GM12864 (cell line): ENCODE measurements around the gene TSBP1.

Experiments
- DNase-seq: peaks from one replicate; pipeline ENCODE4 v3.0.0-alpha.2; 2011; ENCODE audit warnings: low read depth
- H3K4me3 ChIP-seq: 2 replicates; pipeline ENCODE4 v1.5.1; 2011; ENCODE audit warnings: mild to moderate bottlenecking, low read depth, low read length, control low read depth
- CTCF ChIP-seq: IDR thresholded peaks from 2 replicates; pipeline ENCODE4 v1.5.1; 2011; ENCODE audit warnings: low read depth, mild to moderate bottlenecking, moderate library complexity, low read length, control low read depth, inconsistent platforms; ENCODE audit errors: missing control alignments

Gene TSBP1

GRCh38 chr6:32393665-32394420 lies 22.1 kb upstream of the TSBP1 start:
- no peak for TF ChIP-seq CTCF
- no peak for DNase-seq
- no peak overlapping the region for H3K4me3 ChIP-seq

DNA sequence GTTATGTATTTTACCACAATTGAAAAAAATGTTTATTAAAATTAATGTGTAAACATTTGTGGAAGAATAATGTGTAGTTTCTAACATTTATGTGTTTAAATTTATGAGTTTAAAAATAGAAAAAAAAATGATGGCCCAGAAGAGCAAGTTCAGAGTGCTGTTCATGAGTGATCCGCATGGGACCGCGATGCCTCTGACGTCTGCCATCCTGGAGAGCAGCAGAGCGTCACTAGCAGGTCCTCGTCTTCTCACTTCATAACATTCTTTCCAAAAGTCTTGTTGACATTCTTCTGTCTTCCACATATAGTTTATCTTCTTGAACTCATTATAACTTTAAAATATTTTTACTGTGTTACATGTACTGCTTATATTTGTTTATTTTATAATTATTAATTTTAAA lies 19.8 kb upstream of the TSBP1 start:
- no peak overlapping the region for H3K4me3 ChIP-seq
- DNase-seq, result no peak
- TF ChIP-seq CTCF, result no peak

DNA sequence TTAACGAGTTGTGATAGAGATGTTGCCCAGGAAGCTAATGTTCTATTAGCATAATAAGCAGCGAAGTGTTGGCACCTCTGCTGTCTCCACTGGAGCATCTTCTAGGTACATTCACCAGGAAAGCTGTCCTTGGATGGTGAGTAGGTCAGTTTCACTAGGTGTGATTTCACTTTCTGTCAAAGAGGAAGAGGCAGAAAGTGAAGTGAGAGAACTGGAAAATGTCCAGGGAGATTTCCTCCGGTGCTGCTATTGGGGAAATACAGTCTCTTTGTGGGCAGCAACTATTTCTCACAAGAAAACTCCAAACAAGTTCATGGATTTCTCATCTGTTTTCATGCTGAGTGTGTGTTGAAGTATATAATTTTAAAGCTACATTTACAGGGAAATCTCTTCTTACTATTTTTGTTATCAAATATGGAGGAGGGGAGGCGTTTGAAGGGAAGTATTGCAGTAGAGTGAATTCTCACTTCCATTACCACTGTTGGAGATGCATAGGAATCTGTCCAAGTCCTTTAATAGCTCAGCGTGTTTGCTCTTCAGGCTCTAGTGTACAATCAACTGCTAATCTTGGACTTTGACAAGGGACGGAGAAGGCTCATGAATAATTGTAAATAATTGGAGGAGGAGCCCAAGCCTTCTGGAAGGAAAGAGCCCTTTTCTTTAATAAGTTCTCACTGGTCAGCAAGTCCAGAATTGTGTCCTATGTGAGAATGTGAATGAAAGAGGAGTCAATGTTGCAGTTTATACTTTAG lies 16.1 kb upstream of the TSBP1 start:
- no peak for TF ChIP-seq CTCF
- DNase-seq, result no peak
- H3K4me3 ChIP-seq, result no peak overlapping the region

GRCh38 chr6:32386040-32386439 lies 14.3 kb upstream of the TSBP1 start:
- no peak overlapping the region for H3K4me3 ChIP-seq
- no peak for DNase-seq
- no peak for TF ChIP-seq CTCF

DNA sequence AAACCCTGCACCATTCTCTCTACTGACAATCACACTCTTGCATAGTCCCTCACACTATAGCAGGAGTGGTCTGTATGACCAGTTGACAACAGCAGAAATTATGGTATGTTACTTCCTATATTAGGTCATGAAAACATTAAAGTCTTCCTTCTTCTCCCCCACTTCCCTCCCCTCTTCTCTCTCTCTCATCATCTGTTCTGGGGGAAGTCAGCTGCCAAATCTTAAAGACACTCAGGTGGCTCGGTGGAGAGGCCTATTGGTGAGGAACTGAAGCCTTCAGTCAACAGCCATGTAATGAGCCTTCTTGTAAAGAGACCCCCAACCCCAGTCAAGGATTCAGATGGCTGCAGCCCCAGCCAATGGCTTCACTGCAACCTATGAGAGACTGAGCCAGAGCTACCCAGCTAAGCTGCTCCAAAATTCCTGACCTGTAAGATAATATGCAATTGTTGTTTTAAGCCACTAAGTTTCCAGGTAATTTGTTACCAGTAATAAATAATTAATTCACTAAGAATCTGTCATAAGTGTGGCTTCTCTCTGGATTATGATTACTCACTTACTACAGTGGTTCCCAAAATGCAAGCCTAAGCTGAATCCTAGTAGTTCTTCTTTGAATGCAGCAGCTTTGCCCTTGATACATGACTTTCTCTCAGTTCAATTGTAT lies 11.2 kb upstream of the TSBP1 start:
- TF ChIP-seq CTCF, result no peak
- no peak for DNase-seq
- no peak overlapping the region for H3K4me3 ChIP-seq

GRCh38 chr6:32379545-32379944 lies 7.8 kb upstream of the TSBP1 start:
- DNase-seq, result no peak
- no peak for TF ChIP-seq CTCF
- no peak overlapping the region for H3K4me3 ChIP-seq
